ENCODE results near the gene FHOD3. TPM values are rescaled to one million over a fixed set of nuclear protein-coding genes. Genes with fewer than 3 reads are reported as not detected.

The FHOD3 gene
- total and polyA plus RNA-seq, 2 donors, result 0.90 to 4.1 TPM

GRCh38 chr18:36448384-36449290 lies 151.1 kb downstream of the FHOD3 start:
- no peaks in the 10 kb centered on the region for H3K4me1 ChIP-seq (ENCODE audit: control insufficient read depth in 2 of 2, insufficient read depth in 2 of 2, low read length in 2 of 2)
- H3K27me3 ChIP-seq (ENCODE audit: control insufficient read depth in 2 of 2, insufficient read depth in 1 of 2, low read length in 1 of 2), result no peaks in the 10 kb centered on the region
- no peak overlapping the region for H3K27ac ChIP-seq (ENCODE audit: low read depth in 1 of 2, low read length in 1 of 2)
- 96% methylated on average over 3 of the region's 3 CpGs for WGBS
- DNase-seq (ENCODE audit: low read depth in 6 of 9, low spot score in 9 of 9), result no peak
- H3K4me3 ChIP-seq (ENCODE audit: low read length in 2 of 2), result no peak overlapping the region
- no peaks in the 10 kb centered on the region for H3K9me3 ChIP-seq (ENCODE audit: control insufficient read depth in 2 of 2, insufficient read depth in 1 of 2, low read length in 1 of 2)
- no peaks in the 10 kb centered on the region for H3K36me3 ChIP-seq (ENCODE audit: control insufficient read depth in 2 of 2, insufficient read depth in 2 of 2, low read length in 1 of 2)

DNA sequence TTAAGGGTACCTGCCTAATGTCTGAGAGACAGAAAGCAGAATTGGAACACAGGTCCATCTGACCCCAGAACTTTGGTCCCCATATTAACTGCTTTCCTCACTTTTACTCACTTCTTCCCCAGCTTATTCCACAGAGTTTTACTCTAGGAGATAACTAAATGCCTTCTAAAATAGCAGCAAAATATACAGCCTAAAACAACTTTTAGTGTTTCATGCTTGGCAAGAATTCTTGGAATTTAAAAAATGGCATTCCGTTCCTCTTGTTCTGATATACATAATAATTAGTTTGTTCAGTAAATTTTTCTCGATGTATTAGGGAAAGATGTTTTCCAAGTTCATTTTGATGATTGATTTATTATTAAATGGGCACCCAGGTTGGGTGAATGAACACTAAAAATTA lies 151.9 kb downstream of the FHOD3 start:
- WGBS, result 93% methylated on average over 2 of the region's 2 CpGs
- no peaks in the 10 kb centered on the region for H3K4me1 ChIP-seq (ENCODE audit: control insufficient read depth in 2 of 2, insufficient read depth in 2 of 2, low read length in 2 of 2)

GRCh38 chr18:36450264-36450663 lies 152.8 kb downstream of the FHOD3 start:
- Histone ChIP-seq H3K27ac (ENCODE audit: low read depth in 1 of 2, low read length in 1 of 2) (no peak overlapping the region), H3K9me3 (ENCODE audit: control insufficient read depth in 2 of 2, insufficient read depth in 1 of 2, low read length in 1 of 2) (no peaks in the 10 kb centered on the region), H3K4me1 (ENCODE audit: control insufficient read depth in 2 of 2, insufficient read depth in 2 of 2, low read length in 2 of 2) (no peaks in the 10 kb centered on the region), H3K4me3 (ENCODE audit: low read length in 2 of 2) (no peak overlapping the region), H3K27me3 (ENCODE audit: control insufficient read depth in 2 of 2, insufficient read depth in 1 of 2, low read length in 1 of 2) (no peaks in the 10 kb centered on the region), H3K36me3 (ENCODE audit: control insufficient read depth in 2 of 2, insufficient read depth in 2 of 2, low read length in 1 of 2) (no peaks in the 10 kb centered on the region)
- WGBS, result 79% methylated on average over 6 of the region's 6 CpGs
- no peak for DNase-seq (ENCODE audit: low read depth in 6 of 9, low spot score in 9 of 9)

More for the DNA sequence above, 151.9 kb downstream of the FHOD3 start:
- H3K27ac ChIP-seq (ENCODE audit: low read depth in 1 of 2, low read length in 1 of 2), result no peak overlapping the region
- DNase-seq (ENCODE audit: low read depth in 6 of 9, low spot score in 9 of 9), result no peak
- no peaks in the 10 kb centered on the region for H3K36me3 ChIP-seq (ENCODE audit: control insufficient read depth in 2 of 2, insufficient read depth in 2 of 2, low read length in 1 of 2)
- H3K27me3 ChIP-seq (ENCODE audit: control insufficient read depth in 2 of 2, insufficient read depth in 1 of 2, low read length in 1 of 2), result no peaks in the 10 kb centered on the region
- no peak overlapping the region for H3K4me3 ChIP-seq (ENCODE audit: low read length in 2 of 2)
- H3K9me3 ChIP-seq (ENCODE audit: control insufficient read depth in 2 of 2, insufficient read depth in 1 of 2, low read length in 1 of 2), result no peaks in the 10 kb centered on the region

DNA sequence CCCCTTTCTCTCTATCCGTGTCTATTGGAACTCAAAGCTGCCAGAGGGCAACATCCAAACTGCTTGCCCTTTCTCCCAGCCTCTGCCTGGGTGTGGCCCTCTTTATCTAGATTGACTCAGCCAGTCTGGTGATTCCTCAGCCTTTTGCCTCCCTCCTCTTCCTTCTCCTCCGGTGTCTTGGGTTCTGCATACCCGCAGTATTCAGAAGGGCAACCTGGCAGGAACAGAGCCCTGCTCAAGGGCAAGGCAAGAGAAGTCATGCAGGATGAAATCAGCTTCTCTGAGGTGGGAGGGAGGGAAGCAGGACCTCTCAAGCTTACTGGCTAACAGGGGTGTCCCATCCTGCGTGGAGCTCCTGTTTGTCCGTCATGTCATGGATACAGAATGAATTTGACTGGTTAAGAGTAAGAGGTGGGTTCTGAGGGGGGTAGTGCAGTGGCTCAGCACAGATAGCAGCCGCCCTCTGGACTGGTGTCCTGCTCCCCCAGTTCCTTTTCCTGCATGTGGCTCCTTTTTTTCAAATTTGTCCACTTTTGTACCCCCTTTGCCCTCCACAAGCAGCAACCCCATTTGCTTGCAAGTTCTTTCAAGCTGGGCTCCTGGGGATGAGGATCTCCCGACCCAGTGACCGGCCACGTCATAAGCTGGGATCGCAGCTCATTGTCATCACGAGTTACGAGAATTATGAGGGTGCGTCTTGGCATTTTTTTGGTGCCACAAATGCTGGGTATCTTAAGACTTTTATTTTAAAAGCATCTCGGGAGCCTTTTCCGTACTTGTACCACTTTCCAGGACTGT lies 154.1 kb downstream of the FHOD3 start:
- H3K9me3 ChIP-seq (ENCODE audit: control insufficient read depth in 2 of 2, insufficient read depth in 1 of 2, low read length in 1 of 2), result no peaks in the 10 kb centered on the region
- no peak overlapping the region for H3K4me3 ChIP-seq (ENCODE audit: low read length in 2 of 2)
- no peaks in the 10 kb centered on the region for H3K36me3 ChIP-seq (ENCODE audit: control insufficient read depth in 2 of 2, insufficient read depth in 2 of 2, low read length in 1 of 2)
- DNase-seq (ENCODE audit: low read depth in 6 of 9, low spot score in 9 of 9), result no peak
- H3K27ac ChIP-seq (ENCODE audit: low read depth in 1 of 2, low read length in 1 of 2), result no peak overlapping the region
- H3K4me1 ChIP-seq (ENCODE audit: control insufficient read depth in 2 of 2, insufficient read depth in 2 of 2, low read length in 2 of 2), result no peaks in the 10 kb centered on the region
- H3K27me3 ChIP-seq (ENCODE audit: control insufficient read depth in 2 of 2, insufficient read depth in 1 of 2, low read length in 1 of 2), result no peaks in the 10 kb centered on the region
- 95% methylated on average over 15 of the region's 15 CpGs for WGBS

- Histone ChIP-seq H3K4me1 (ENCODE audit: control insufficient read depth in 2 of 2, insufficient read depth in 2 of 2, low read length in 2 of 2) (no peaks in the 10 kb centered on the region), H3K27me3 (ENCODE audit: control insufficient read depth in 2 of 2, insufficient read depth in 1 of 2, low read length in 1 of 2) (no peaks in the 10 kb centered on the region), H3K9me3 (ENCODE audit: control insufficient read depth in 2 of 2, insufficient read depth in 1 of 2, low read length in 1 of 2) (no peaks in the 10 kb centered on the region), H3K27ac (ENCODE audit: low read depth in 1 of 2, low read length in 1 of 2) (no peak overlapping the region), H3K36me3 (ENCODE audit: control insufficient read depth in 2 of 2, insufficient read depth in 2 of 2, low read length in 1 of 2) (no peaks in the 10 kb centered on the region), H3K4me3 (ENCODE audit: low read length in 2 of 2) (no peak overlapping the region)
- 100% methylated on average over 2 of the region's 2 CpGs for WGBS
- no peak for DNase-seq (ENCODE audit: low read depth in 6 of 9, low spot score in 9 of 9)
These were observed 156.7 kb downstream of the FHOD3 start for GRCh38 chr18:36454245-36454644.

DNA sequence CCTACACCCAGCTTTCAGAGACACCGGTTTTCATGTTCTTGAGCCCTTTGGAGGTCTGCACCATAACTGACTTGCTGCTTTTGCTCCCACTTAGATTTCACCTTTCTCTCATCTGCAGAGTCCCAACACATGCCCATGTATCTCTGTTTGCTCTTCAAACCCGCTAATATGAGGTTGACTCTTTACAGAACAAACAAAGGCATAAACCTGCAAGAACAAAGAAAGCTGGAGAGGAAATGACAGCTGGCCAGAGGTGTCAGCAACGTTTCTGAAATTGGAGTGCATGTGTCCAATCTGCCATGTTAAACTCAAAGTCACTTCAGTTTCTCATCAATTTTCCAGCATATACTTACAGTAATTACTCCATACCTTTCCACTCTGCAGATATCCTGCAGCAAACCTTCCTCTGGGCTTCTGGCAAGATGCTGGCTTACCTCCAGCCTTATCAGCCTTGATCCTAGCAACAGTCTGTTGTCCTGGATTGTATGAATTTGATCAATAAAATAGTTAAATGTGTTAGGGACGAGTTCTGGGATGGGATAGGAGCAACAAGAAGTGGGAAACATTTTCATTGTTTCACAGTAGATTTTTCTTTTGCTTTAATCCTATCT lies 157.4 kb downstream of the FHOD3 start:
- Histone ChIP-seq H3K9me3 (ENCODE audit: control insufficient read depth in 2 of 2, insufficient read depth in 1 of 2, low read length in 1 of 2) (no peaks in the 10 kb centered on the region), H3K36me3 (ENCODE audit: control insufficient read depth in 2 of 2, insufficient read depth in 2 of 2, low read length in 1 of 2) (no peaks in the 10 kb centered on the region), H3K27me3 (ENCODE audit: control insufficient read depth in 2 of 2, insufficient read depth in 1 of 2, low read length in 1 of 2) (no peaks in the 10 kb centered on the region), H3K4me1 (ENCODE audit: control insufficient read depth in 2 of 2, insufficient read depth in 2 of 2, low read length in 2 of 2) (no peaks in the 10 kb centered on the region), H3K27ac (ENCODE audit: low read depth in 1 of 2, low read length in 1 of 2) (no peak overlapping the region), H3K4me3 (ENCODE audit: low read length in 2 of 2) (no peak overlapping the region)
- DNase-seq (ENCODE audit: low read depth in 6 of 9, low spot score in 9 of 9), result no peak
- WGBS, result 69% methylated on average over 4 of the region's 4 CpGs

GRCh38 chr18:36455931-36456330 lies 158.4 kb downstream of the FHOD3 start:
- Histone ChIP-seq H3K4me3 (ENCODE audit: low read length in 2 of 2) (no peak overlapping the region), H3K36me3 (ENCODE audit: control insufficient read depth in 2 of 2, insufficient read depth in 2 of 2, low read length in 1 of 2) (no peaks in the 10 kb centered on the region), H3K4me1 (ENCODE audit: control insufficient read depth in 2 of 2, insufficient read depth in 2 of 2, low read length in 2 of 2) (no peaks in the 10 kb centered on the region), H3K9me3 (ENCODE audit: control insufficient read depth in 2 of 2, insufficient read depth in 1 of 2, low read length in 1 of 2) (no peaks in the 10 kb centered on the region), H3K27ac (ENCODE audit: low read depth in 1 of 2, low read length in 1 of 2) (no peak overlapping the region), H3K27me3 (ENCODE audit: control insufficient read depth in 2 of 2, insufficient read depth in 1 of 2, low read length in 1 of 2) (no peaks in the 10 kb centered on the region)
- WGBS, result 97% methylated on average over 4 of the region's 4 CpGs
- no peak for DNase-seq (ENCODE audit: low read depth in 6 of 9, low spot score in 9 of 9)

DNA sequence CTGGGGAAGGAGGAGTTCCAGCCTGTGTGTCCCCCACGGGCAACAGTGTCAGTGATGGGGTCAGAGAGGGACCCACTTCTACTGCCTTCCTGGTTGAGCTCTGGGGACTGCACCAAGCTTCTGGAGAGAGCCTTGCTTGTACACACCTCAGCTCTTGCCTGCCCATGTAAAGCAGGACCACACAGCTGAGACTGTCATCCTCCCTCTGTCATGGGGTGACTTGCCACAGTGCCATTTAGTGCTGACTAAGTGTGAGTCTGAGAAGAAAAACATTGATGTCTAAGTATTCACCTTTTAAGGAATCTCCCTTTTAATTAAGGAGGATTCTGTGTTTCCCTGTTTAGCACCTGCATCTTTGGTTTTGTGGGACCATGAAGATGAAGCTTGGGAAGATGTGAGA lies 159.1 kb downstream of the FHOD3 start:
- no peak for DNase-seq (ENCODE audit: low read depth in 6 of 9, low spot score in 9 of 9)

GRCh38 chr18:36457683-36458082 lies 160.2 kb downstream of the FHOD3 start:
- H3K27ac ChIP-seq (ENCODE audit: low read depth in 1 of 2, low read length in 1 of 2), result no peak overlapping the region

More for the DNA sequence above, 159.1 kb downstream of the FHOD3 start:
- no peaks in the 10 kb centered on the region for H3K9me3 ChIP-seq (ENCODE audit: control insufficient read depth in 2 of 2, insufficient read depth in 1 of 2, low read length in 1 of 2)
- no peak overlapping the region for H3K4me3 ChIP-seq (ENCODE audit: low read length in 2 of 2)
- WGBS, result 83% methylated on average over 1 of the region's 1 CpG
- no peak overlapping the region for H3K27ac ChIP-seq (ENCODE audit: low read depth in 1 of 2, low read length in 1 of 2)
- H3K4me1 ChIP-seq (ENCODE audit: control insufficient read depth in 2 of 2, insufficient read depth in 2 of 2, low read length in 2 of 2), result no peaks in the 10 kb centered on the region
- no peaks in the 10 kb centered on the region for H3K36me3 ChIP-seq (ENCODE audit: control insufficient read depth in 2 of 2, insufficient read depth in 2 of 2, low read length in 1 of 2)
- H3K27me3 ChIP-seq (ENCODE audit: control insufficient read depth in 2 of 2, insufficient read depth in 1 of 2, low read length in 1 of 2), result no peaks in the 10 kb centered on the region

More at GRCh38 chr18:36457683-36458082, 160.2 kb downstream of the FHOD3 start:
- Histone ChIP-seq H3K4me1 (ENCODE audit: control insufficient read depth in 2 of 2, insufficient read depth in 2 of 2, low read length in 2 of 2) (no peaks in the 10 kb centered on the region), H3K4me3 (ENCODE audit: low read length in 2 of 2) (no peak overlapping the region), H3K27me3 (ENCODE audit: control insufficient read depth in 2 of 2, insufficient read depth in 1 of 2, low read length in 1 of 2) (no peaks in the 10 kb centered on the region), H3K36me3 (ENCODE audit: control insufficient read depth in 2 of 2, insufficient read depth in 2 of 2, low read length in 1 of 2) (no peaks in the 10 kb centered on the region), H3K9me3 (ENCODE audit: control insufficient read depth in 2 of 2, insufficient read depth in 1 of 2, low read length in 1 of 2) (no peaks in the 10 kb centered on the region)
- 95% methylated on average over 1 of the region's 1 CpG for WGBS
- DNase-seq (ENCODE audit: low read depth in 6 of 9, low spot score in 9 of 9), result no peak

Data from thymus (tissue), 11 donors.